NCI-H2227 (cell line): ENCODE measurements around the gene GABRR3.
"Not testable (repeated sequence)": the region's sequence is repeated elsewhere in the genome, so short reads cannot be mapped to it uniquely, and the experiment has no call there.

ENCODE experiments used
- DNase-seq: peaks from one replicate; lab custom pipeline; 2025; ENCODE audit not compliant: unreplicated experiment; lab: John Stamatoyannopoulos, UW

GABRR3 gene

DNA sequence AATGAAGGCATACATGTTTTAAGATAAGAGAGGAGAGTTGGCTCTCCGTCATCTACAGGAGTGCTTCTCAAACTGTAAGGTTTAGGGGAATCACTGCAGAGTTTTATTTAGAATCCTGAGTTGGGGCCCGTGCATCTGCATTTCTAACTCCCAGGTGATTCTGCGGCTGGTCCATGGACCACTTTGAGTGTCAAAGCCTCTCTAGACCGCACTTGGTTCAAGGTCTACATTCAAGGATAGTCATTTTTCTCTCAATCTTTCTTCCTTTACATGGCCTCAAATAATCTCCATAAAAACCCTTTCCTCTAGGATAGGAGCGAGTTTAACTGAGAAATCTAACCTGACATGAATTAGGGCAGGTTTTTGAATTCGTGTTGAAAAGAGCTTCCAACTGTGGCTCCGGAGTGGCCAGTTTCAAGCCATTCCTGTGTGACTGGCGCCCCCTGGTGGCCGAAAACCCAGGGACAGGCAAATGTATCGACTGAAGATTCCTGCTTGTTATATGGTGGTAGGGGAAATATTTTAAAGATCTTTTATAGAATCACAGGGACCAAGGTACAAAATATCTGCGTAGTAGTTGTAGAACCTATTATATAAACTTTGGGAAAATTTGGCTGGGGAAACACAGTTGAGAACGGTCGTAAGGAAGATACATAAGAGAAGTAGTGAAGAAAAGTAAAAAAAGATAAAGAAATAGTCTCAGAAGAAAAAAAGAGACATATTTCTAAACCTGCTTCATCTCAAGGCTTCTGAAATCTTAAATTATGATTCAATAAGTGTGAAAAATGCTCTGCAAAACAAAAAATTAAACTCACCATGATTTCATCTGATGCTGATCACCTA is 11.9 kb downstream of the GABRR3 start:
- peak; percentile 85 for DNase-seq

DNA sequence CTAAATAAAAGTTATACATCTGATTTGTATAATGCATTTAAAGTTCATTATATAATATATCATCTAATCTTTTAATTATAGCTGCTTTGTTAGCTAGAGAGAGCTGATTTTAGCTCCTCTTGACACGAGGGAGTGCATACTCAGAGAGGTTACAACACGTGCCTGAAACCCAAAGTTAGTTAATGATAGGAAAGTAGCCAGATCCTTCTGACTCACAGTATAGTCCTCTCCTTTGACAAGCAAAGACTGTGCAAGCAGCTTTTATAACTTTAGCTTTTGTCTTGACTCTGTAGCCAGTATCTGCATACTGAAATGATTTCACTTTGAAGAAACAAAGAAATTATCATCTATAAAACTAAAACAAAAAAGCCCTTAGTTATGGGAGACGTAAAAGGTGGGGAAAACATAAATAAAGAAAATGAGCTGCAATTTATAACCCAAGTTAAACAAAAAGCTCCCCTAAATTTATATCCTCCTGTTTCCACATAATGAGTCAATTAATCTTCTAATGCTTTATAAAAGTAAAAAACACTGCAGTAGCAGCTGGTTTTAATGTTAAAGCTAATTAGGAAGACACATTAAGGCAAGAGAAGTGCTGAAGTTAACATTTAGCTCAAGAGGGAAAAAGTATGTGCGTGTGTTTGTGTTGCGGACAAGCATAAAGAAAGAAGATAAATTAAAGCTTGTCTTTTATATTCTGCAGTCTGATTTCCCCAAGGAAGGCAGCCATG is 13.1 kb downstream of the GABRR3 start:
- DNase-seq: no peak

GRCh38 chr3:98020412-98020811 is 14.7 kb downstream of the GABRR3 start:
- DNase-seq: no peak

DNA sequence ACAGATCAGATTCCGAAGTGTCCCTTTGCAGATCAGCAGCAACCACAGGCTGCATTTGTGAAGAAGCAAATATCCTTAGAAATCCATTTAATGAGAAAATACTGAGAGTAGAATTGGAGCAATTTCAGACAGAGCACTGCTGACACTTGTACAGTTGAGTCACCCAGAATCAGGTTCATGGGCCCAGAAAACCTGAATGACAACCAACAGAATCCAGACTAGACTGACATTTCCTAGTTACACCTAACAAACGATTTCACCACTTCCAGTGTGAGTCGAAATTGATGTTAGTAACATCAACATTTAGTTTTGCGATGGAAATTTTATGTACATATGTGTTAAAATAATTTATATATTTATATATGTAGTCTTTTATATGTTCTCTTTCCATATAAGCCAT is 16.8 kb downstream of the GABRR3 start:
- no peak for DNase-seq

- no peak for DNase-seq
Measured at GRCh38 chr3:98014268-98014585, 20.9 kb downstream of the GABRR3 start.

DNA sequence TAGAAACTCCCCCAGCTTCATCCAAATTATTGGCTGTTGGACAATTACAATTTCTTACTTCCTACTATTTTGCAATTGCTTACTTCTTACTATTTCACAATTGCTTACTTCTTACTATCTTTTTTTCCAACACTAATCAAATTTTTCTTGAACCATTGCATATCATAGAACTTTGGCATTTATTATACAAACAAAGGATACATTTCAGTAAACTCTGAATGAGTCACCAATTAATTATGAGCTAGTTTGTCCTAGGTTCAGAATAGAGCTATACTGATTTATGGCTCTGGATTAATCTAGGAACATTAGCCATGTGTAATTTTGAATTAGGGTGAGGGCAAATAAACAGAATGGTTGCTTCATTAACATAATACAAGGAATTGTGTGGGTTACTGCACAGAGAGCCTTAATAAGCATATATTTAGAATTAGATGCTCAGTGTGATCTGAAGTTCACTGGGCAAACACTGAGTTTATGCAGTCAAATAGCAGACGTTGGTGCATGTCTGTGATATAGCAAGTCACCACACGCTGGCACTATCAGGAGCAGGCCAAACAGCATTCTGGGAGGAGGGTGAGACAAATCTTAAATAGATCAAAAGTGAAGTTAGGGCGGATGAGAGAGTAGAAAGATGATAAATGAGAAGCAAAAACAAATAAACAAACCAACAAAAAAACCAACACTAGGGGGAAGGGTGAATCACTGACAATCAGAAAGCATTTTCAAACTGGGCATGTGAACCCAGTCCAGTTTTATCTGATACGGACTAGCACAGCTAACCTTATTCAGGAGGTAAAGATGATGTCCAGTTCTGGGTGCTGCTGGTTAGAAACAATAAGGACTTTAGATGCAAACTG is 21.5 kb downstream of the GABRR3 start:
- DNase-seq: no peak

DNA sequence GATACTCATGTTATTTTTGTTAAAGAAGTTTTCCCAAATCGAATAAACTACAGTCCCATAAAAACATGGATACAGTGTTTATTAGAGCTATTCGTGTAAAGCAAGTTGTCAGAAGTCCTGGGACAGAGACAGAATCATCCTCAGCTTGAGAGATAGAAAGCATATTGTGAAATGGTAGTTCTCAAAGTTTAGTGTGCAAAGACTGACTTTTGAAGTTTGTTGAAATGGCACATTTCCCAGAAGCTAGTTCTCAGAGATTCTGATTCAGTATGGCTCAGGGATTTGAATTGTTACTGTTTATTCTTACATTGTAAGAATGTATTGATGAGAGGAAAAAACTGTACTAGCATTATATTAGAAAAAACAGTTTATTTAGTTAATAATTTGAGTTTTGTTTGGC is 22.1 kb downstream of the GABRR3 start:
- no peak for DNase-seq

- not testable (repeated sequence) for DNase-seq
Measured at GRCh38 chr3:98010883-98011449, 24.1 kb downstream of the GABRR3 start.

DNA sequence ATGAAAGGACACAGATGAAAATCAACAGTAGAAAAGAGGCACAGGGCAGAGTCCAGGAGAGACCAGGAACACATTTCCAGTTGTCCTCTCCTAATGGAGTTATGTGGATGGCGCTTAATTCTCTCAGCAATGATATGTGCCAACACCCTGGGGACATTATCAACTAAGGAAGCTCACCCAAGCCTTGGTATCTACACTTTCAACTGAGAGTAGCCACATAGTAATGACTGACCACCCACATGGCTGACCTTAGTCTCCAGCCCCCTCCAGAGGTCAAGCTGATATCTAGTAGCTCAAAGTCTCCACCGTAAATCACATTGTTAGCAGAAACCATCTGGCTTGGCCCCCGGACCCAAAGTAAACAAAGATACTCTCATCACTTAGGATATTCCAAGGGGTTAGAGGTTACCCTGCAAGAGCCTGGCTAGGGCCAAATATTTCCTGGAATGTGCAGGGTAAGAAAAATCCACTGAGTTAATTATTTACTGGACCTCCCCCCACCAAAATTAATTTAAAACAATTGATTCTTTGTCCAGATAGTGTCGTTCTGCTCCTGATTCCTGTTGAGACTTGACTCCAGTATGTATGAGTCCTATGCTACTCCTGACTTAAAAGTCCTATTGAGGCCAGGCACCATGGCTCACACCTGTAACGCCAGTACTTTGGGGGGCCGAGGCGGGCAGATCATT is 24.8 kb downstream of the GABRR3 start:
- no peak for DNase-seq

- DNase-seq: no peak
Measured at GRCh38 chr3:98008855-98009254, 26.3 kb downstream of the GABRR3 start.

GRCh38 chr3:98005438-98005837 is 29.7 kb downstream of the GABRR3 start:
- no peak for DNase-seq

DNA sequence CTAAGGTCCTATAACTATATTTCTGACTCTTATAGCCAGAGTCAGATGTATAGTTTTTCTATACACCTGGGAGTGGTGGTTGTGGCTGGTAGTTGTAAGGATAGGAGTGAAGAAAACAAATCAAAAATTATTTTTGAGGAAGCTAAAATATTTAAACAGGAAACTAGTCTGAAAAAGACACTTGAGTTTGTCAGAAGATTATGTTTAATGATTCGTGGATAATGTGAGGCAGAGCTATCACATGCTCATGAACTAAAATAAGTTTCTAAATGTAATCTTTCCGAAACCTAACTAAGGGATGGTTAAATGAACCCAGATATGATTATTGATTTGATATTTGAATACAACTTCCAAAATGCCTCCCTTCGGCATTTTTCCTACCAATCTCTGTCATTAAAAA is 30.4 kb downstream of the GABRR3 start:
- DNase-seq: no peak

DNA sequence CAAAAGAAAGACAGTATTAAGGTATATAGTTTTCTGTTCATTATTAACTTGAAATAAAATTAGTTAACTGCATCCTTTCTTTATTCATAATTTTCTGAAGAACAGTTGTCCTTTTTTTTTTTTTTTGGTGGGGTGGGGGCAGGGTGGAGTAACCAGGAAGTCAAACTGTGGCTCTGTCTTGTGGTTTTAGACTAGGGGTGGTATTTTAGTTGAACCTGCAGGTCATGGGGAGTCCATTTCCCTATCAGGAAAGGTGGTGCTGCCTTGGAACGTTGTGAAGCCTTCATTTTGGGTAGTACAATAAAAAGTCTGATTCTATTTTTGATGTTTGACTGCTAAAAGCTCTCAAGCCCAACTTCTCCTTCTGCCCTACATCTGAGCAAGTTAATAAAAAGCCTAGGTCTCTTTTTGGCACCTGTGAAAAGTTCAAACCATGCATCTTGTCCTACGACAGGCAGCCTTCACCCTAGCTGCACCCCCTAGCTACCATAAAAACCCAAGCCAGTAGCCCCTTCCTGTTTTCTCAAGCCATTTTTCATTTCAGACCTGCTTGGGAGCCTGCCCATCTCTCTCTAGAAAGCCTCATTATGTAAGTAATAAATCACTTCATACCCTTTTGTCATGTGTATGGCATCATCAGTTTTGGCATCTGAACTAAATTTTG is 31.7 kb downstream of the GABRR3 start:
- no peak for DNase-seq

DNA sequence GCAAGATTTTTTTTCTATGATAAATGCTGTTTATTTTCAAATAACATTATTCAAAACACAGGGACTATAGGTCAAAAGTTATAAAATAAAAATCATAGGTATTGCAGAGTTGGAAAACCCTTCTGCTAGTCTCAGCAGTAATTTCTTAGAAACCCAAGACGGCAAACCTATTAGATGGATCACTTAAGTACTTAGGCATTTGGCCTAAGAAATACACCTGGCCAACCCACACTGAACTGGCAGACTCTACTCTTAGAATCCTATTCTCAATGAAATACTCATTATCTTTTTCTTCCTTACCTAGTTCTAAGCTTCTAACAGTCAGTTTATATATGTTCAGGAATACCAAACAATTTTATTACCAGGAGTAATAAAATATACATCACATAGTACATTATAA is 32.4 kb downstream of the GABRR3 start:
- DNase-seq: no peak

DNA sequence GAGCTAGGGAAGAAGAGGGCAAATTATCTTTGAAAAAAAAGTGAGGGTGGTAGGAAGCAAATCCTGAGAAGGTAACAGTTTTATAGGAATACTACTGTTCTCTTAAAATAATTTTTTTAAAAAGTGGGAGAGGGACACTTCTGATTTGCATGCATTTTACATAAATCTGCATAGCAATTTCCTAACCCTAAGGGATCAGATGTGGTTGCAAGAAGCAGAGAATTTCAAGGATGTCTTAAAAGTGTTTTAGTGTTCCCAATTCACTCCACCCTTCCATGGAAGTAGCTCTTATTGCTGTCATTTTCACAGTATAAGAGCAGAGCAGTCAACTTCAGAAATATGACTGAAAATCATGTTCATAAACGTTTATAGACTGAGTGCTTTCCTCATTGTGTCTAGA is 35.1 kb downstream of the GABRR3 start:
- DNase-seq: no peak

DNA sequence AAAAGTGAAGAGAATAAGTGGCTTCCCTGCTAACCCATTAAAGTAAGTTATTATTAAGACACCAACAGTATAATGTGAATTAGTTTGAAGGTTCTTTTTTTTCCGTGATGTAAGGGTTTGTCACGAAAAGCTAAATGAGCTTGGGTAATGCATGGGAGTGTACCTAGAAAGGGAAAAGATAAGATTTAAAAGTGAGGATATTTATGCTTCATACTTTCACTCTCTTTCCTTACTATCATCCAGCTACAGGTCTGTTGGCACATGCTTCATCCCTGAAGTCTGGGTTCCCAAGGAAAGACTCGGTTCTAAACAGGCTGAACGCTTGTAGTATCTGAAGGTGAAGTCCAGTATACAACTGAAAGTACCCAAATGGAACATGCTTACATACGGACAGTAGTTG is 36.0 kb downstream of the GABRR3 start:
- DNase-seq: no peak

DNA sequence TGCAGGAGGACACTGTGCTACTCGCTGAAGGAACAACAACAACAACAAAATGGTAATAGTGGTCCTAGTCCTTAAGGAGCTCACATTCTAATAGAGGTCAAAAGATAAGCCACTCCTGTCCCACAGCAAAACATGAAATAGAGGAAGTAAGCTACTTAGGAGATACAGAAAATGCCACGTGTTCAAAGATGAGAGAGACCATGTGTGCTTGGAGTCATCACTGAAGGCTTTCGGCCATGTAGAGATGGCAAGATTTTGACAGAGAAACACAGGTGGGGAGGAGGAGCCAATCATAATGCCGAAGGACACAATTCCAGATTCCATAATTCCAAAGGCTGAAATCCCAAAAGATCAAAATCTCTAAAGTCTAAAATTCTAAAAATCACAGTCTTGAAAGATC is 38.1 kb downstream of the GABRR3 start:
- no peak for DNase-seq

DNA sequence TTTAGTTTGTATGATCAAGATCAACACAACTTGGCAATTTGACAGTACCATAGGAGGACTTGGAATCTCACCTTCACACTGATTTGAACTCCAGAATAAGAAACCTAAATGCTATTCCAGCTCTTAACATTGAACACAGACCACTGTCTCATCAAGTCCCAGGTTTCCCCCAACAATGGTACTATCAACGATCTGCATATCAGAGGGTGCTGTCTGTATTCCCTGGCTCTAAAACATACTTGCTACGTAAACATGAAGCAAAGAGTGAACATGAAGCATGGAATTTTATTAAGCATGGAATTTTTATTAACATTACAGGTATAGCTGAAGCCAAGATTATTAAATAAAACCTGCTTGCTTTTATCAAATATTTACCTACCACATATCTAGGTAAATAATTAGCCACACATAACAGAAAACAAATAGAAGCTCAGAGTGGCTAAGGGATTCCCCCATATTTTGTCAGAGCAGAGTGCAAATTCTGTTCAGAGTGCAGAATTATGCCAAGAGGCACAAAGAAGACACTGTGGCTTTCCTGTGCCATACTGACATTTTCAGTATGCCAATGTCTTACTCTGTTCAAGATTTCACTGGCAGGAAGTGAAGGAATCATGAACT is 40.7 kb downstream of the GABRR3 start:
- no peak for DNase-seq

GRCh38 chr3:97993526-97993925 is 41.6 kb downstream of the GABRR3 start:
- DNase-seq: no peak
